ENCODE measurements around the gene RIMS4. TPM values are rescaled to one million over a fixed set of nuclear protein-coding genes. Genes with fewer than 3 reads are reported as not detected.
A peak's percentile ranks its signal among the peaks of the same experiment; 100 is the strongest.

RIMS4 gene
- total and polyA plus RNA-seq, 2 of the 13 experiments (the other 11 are each of a cell fraction or from before 2014, with no cell fraction given), result 0.01 to 0.07 TPM

DNA sequence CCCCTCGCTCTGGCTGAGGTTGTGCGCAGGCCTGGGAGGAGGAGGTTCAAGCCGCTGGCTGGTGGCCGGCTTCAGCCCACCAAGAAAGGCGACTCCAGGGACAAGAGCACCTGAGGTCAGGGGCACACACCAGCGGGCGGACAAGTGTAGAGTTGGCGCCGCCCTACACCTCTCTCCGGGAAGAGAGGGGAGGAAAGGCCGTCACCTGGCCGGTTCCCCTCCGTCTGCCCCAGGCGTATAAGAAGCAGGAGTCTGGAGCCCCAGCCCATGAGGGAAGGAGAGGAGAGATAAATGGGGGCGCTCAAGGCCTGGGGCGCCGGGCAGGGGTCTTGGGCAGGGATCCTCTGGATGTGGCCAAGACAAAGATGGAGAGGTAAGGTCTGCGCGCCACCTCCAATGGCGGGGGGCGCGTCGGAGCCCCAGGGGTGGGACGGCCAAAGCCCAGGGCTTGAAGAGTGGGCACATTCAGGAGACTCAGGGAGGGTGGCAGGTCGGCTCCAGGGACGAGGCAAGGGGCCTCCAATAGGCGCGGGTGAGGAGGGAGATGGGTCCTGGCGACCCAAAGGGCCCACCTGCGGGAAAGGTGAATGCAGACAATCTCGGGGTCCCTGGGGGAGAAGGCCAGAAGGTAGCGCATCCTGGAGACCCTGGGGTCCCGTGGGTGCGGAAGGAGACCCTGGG is 826 bp downstream of the RIMS4 start:
- in situ Hi-C loops (cut with HindIII; ENCODE audit: extremely low pct_ligation_motif_present, low pct_unique_long_range_greater_than_20kb) (no loop called here), intact Hi-C loops (cut with micrococcal nuclease; ENCODE audit: unreplicated experiment) (no loop called here)
- TF ChIP-seq ZNF768 (CRISPR knock-in tag; IDR thresholded peaks at IDR 0.05) (peak; percentile 36; the same call in 1 of the 2 replicates), ZNF225 (CRISPR knock-in tag; IDR thresholded peaks at IDR 0.05) (no peak)
- FAIRE-seq, result no peak
- no peak overlapping the region for H3K4me2 ChIP-seq (ENCODE audit: low read depth, low read length)
- POLR2A ChIA-PET, result no interaction called here
- H3K79me2 ChIP-seq (ENCODE audit: insufficient read depth, low read length), result no peaks in the 10 kb centered on the region
- ATAC-seq, result no peak
- no TSS peak for BruUV-seq (replicated peaks)
- peaks cover 8 to 56% of the 10 kb centered on the region in 2 experiments for H3K27me3 ChIP-seq (ENCODE audit: control insufficient read depth in 1 of 2, insufficient read depth in 2 of 2, low read length in 2 of 2)
- H3K36me3 ChIP-seq (replicated peaks in 1 of 2; ENCODE audit: control insufficient read depth in 1 of 2, insufficient read depth in 2 of 2, low read length in 2 of 2), result no peaks in the 10 kb centered on the region
- no peaks in the 10 kb centered on the region for H3K4me1 ChIP-seq (ENCODE audit: insufficient read depth, low read length)
- no peak overlapping the region for H3K27ac ChIP-seq (ENCODE audit: extremely low read length, insufficient read depth, low read length)
- H4K20me1 ChIP-seq (ENCODE audit: insufficient read depth, low read length), result no peaks in the 10 kb centered on the region
- H3K4me3 ChIP-seq (replicated peaks in 1 of 3; ENCODE audit: insufficient read depth in 1 of 3, low read depth in 2 of 3, low read length in 3 of 3), result no peak overlapping the region
- DNase-seq (ENCODE audit: low spot score), result no peak
- 32% methylated on average over 34 of the region's 34 CpGs for WGBS (ENCODE audit: low lambda C conversion rate)
- no peak overlapping the region for H2AFZ ChIP-seq (ENCODE audit: low read length)
- H3K9ac ChIP-seq (ENCODE audit: insufficient read depth, low read depth, low read length), result no peak overlapping the region
- no peaks in the 10 kb centered on the region for H3K9me3 ChIP-seq (ENCODE audit: low read length)
- CTCF ChIA-PET (ENCODE audit: low intra/inter-chr PET ratio, low total read pairs), result no interaction called here

DNA sequence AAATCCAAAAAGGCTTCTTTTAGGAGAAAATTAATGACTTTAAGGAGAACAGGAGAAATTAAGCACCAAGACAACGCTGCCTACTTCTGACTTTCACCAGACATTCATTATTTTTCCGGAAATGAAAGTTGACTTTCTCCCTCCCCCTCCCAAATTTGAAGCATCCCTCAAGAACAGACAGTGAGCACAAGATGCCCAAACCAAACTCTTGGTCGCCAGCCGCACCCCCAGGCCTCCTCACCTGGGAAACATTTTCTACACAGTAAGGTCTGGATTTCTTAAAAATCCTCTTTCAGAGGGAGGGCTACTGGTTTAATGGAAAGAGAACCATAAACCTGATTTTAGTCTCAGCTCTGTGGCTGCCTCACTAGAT is 2.7 kb downstream of the RIMS4 start:
- TF ChIP-seq, protein P1, sequence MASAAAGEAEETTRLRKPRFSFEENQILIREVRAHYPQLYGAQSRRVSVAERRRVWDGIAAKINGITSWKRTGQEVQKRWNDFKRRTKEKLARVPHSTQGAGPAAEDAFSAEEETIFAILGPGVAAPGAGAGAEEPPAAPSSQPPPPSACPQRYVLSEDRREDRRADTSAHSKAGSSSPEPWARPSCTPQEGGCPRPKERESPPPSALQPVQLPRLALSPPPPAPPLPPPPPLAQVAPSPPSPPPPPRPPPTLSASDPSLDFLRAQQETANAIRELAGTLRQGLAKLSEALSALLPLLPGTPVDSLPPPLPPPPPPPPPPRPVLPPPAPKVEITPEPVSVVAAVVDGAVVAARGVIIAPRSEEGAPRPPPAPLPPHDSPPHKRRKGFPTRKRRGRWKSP (CRISPR knock-in tag; IDR thresholded peaks at IDR 0.05), result no peak
- TF ChIP-seq PHF21A (CRISPR knock-in tag; IDR thresholded peaks at IDR 0.05), result no peak
- no peak for TF ChIP-seq GATAD1 (CRISPR knock-in tag; IDR thresholded peaks at IDR 0.05)
- TF ChIP-seq KDM5B (CRISPR knock-in tag; IDR thresholded peaks at IDR 0.05; ENCODE audit: borderline replicate concordance), result no peak
- TF ChIP-seq TGIF2 (CRISPR knock-in tag; IDR thresholded peaks at IDR 0.05), result no peak
- no peak for TF ChIP-seq ZFP36L2 (CRISPR knock-in tag; IDR thresholded peaks at IDR 0.05)
- no peak for TF ChIP-seq TMF1 (CRISPR knock-in tag; IDR thresholded peaks at IDR 0.05; ENCODE audit: low read depth)
- no peak for TF ChIP-seq ZSCAN29 (CRISPR knock-in tag; conservative IDR thresholded peaks at IDR 0.05)
- no peak for TF ChIP-seq PCBP2 (optimal IDR thresholded peaks at IDR 0.05; ENCODE audit: low read depth, low read length, poor library complexity, severe bottlenecking)
- TF ChIP-seq ATF7 (IDR thresholded peaks at IDR 0.05), result no peak
- no peak for TF ChIP-seq ATF7 (CRISPR knock-in tag; IDR thresholded peaks at IDR 0.05)
- TF ChIP-seq ELF4 (CRISPR knock-in tag; IDR thresholded peaks at IDR 0.05; ENCODE audit: borderline replicate concordance), result no peak
- no peak for TF ChIP-seq ZNF383 (CRISPR knock-in tag; IDR thresholded peaks at IDR 0.05; ENCODE audit: borderline replicate concordance)
- intact Hi-C loops (cut with micrococcal nuclease; ENCODE audit: unreplicated experiment) (no loop called here), in situ Hi-C loops (cut with HindIII; ENCODE audit: extremely low pct_ligation_motif_present, low pct_unique_long_range_greater_than_20kb) (no loop called here)
- Histone ChIP-seq H4K20me1 (ENCODE audit: insufficient read depth, low read length) (no peaks in the 10 kb centered on the region), H3K4me1 (ENCODE audit: insufficient read depth, low read length) (no peaks in the 10 kb centered on the region), H3K4me2 (ENCODE audit: low read depth, low read length) (no peak overlapping the region), H3K36me3 (replicated peaks in 1 of 2; ENCODE audit: control insufficient read depth in 1 of 2, insufficient read depth in 2 of 2, low read length in 2 of 2) (no peaks in the 10 kb centered on the region), H3K9ac (ENCODE audit: insufficient read depth, low read depth, low read length) (no peak overlapping the region), H3K27me3 (ENCODE audit: control insufficient read depth in 1 of 2, insufficient read depth in 2 of 2, low read length in 2 of 2) (peaks cover 6 to 58% of the 10 kb centered on the region in 2 experiments; a peak in 4 of 5 replicates), H3K27ac (ENCODE audit: extremely low read length, insufficient read depth, low read length) (no peak overlapping the region), H3K9me3 (ENCODE audit: low read length) (no peaks in the 10 kb centered on the region), H3K4me3 (replicated peaks in 1 of 3; ENCODE audit: insufficient read depth in 1 of 3, low read depth in 2 of 3, low read length in 3 of 3) (no peak overlapping the region), H2AFZ (ENCODE audit: low read length) (no peak overlapping the region), H3K79me2 (ENCODE audit: insufficient read depth, low read length) (no peaks in the 10 kb centered on the region)
- DNase-seq (ENCODE audit: low spot score) (no peak), ATAC-seq (no peak), FAIRE-seq (no peak)
- no TSS peak for BruUV-seq (replicated peaks)
- ChIA-PET POLR2A (no interaction called here), CTCF (ENCODE audit: low intra/inter-chr PET ratio, low total read pairs) (no interaction called here)
- WGBS (ENCODE audit: low lambda C conversion rate), result 6% methylated on average over 4 of the region's 4 CpGs
